GM21390 (cell line): ENCODE measurements around the gene MARCHF9.

Source experiments
- ATAC-seq: cut with Tn5 transposase; IDR thresholded peaks from one replicate; pipeline ENCODE4 v1.9.1; 2021; ENCODE audit not compliant: unreplicated experiment

The MARCHF9 gene

DNA sequence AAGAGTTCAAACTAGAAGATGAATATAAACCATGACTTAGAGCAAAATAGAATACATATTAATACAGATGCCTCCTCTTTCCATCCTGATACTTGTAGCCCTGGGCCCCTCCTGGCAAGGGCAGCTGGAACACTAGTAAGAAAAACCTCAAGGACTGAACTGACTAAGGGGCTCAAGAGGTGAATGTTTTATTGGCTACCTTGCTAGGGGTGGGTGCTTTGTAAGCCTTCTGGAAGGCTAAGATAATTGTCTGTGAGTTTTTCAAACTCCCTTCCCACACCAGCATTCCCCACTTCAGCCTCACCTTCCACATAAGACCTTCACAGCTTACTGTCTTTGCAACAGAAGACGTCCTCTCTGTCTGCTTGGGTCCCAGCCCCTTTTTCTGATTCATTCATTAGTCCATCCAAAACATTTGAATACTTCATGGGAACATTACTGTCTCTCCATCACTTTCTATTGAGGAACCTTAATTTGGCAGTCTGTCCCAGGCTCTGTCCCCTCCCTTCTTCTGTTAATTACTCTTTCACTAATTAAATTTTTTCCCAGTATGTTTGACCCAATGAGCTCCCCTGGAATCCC lies 1.1 kb upstream of the MARCHF9 start:
- no peak for ATAC-seq

GRCh38 chr12:57755194-57755453 lies 221 bp downstream of the MARCHF9 start:
- ATAC-seq = no peak

DNA sequence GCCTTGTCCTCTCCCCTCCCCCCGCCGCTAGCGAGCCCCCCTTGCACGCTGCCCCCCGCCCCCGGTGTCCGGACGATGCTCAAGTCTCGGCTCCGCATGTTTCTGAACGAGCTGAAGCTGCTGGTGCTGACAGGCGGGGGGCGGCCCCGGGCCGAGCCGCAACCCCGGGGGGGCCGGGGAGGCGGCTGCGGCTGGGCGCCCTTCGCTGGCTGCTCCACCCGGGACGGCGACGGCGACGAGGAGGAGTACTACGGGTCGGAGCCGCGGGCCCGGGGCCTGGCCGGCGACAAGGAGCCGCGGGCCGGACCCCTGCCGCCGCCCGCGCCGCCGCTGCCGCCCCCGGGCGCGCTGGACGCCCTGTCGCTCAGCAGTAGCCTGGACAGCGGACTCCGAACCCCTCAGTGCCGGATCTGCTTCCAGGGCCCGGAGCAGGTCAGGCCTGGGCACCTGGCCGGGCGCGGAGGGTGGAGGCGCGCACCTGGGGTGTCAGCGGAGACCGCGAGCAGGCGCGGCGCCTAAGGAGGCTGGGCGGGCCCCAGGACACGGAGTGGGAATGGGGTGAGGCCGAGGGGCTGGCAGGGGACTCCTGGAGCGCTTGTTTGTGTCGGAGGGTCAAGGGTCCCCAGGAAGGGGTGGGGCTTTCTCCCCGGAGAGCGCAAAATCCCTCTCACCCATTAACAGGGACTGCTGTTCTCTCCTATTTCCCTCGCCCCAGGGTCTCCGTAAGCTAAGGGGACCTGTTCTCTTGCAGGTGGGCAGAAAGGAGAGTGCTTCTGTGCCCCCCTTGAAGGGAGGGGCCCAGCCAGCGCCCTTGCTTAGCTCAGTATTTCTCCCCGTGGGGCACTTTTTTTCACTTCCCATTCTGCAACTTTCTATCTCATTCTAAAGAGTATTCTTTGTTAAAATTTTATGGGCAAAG lies 810 bp downstream of the MARCHF9 start:
- no peak for ATAC-seq

DNA sequence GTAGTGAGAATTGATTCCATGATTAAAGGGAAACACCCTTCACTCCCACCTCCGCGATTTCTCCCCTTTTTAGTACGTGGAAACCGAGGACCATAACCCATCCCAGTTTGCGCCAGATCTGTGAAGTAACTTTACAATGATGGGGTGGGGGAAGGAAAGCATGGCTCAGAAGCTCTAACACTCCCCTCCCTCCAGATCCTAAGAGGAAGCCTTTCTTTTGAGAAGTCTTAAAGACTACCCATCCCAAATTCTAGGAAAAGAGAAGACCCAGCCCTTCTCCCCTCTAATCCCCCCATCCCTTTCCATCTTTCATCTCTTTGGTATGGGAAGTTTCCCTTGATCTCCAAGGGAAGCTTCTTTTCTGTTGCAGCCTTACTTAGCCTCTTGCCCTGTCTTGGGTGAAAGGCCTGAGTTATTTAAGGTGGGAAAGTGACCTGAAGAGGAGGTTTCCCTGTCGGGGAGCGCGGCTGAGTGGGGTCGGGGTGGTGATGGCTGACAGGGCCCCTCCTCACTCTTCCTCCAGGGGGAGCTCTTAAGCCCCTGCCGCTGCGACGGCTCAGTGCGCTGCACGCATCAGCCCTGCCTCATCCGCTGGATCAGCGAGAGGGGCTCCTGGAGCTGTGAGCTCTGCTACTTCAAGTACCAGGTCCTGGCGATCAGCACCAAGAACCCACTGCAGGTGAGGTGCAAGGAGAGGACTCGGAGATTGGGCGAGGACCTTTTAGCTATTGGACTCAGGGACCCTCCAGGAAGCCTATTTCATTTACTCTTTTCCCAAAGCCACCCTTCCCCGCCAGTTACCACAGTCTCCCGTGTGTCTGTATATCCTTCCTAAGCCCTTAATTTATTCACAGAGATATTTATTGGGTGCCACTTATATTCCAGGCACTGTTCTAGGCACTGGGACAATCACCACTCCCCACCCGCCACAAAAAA lies 1.8 kb downstream of the MARCHF9 start:
- ATAC-seq = peak; percentile 17

DNA sequence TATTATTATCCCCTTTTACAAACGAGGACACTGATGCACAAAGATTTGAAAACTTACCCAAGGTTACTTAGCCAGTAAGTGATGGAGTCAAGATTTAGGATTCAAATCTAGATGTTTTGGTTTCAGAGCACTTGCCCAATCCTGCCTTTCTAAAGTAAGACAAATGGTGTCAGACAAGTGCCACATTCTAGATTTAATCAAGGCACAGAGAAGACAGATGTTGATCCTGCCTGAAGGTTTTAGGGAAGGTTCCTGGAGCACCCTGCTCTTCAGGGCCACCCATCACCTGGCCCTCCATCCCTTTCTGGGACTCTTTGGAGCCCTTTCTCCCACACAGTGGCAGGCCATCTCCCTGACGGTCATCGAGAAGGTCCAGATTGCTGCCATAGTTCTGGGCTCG lies 2.9 kb downstream of the MARCHF9 start:
- no peak for ATAC-seq

DNA sequence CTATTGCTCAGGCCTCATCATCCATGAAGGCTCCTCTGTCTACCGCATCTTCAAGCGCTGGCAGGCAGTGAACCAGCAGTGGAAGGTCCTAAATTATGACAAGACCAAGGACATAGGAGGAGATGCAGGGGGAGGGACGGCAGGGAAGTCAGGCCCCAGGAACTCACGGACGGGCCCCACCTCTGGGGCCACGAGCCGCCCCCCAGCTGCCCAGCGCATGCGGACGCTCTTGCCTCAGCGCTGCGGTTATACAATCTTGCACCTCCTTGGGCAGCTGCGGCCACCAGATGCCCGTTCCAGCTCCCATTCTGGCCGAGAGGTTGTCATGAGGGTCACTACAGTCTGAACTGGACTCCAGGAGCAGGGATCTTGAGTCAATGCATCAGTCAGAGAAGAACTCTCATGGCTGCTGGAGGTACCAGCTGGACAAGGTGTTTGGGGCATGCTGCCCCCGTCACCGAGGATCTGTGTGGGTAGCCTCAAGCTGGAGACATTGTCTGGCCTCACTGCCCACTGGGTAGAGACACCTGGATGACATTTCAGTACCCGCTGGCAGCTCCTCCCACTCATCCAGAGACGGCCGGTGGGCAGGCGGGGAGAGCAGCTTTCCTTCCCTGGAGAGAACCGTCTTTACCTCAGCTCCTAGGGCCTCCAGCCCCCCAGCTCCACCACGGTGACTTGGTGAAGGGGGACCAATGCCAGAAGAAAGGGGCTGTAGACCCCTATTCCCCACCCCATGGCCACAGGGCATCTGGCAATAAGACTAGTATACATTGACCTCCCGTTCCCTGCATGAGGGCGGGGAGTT lies 3.9 kb downstream of the MARCHF9 start:
- ATAC-seq = no peak

DNA sequence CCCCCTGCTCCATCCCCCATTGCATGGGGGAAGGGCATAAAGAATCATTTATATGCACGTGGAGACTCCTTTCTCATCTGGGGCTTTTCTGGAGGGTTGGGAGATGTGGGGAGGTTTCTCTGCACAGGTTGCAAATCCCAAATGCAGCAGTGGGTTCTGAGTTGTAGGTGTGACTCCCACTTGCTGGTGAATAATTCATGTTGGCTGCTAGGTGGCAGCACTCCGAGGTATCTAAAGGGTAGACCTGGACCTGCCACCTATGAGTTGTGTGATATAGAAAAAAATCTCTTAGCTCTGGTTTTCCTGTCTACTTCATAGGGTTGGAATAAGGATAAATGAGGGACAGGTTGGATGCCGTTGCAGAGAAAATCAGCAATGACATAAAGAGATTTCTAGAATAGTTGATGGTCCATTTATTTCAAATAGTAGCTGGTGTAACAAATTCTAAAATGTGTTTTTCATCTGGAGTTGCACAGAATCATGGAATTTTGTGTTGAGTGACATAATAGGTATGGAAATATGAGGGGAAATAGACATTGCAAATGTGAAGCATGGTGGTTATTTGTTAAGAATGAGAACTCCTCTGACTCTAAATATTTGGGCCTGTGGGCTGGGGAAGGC lies 4.6 kb downstream of the MARCHF9 start:
- no peak for ATAC-seq

- ATAC-seq = no peak
Measured at GRCh38 chr12:57760347-57760982, 5.6 kb downstream of the MARCHF9 start.

DNA sequence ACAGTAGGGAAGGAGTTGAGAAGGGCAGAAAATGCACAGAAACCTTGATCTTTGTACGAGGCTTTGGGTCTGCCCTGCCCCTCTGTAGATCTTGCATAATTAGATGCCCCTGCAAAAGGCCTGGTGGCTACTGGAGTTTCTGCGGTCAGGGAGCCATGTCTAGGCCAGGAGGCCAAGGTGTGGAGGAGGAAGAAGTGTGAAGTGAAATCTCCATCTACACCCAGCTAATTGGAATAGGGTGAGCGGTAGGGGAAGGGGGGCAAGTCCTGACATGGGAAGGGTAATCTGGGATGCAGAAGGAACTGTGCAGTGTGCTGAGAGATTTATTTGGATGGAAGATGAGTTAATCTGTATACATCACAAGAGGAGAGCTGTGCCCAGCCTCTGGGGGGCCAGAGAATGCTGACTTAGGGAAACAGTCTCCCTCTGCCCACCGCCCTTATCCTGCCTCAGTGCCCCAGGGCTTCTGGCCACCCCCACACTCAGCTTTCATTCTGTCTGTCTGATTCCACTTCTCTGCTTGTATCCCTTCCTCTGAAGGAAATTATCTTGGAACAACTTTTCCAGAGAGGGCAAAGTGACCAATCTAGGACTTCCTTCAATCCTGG lies 6.6 kb downstream of the MARCHF9 start:
- no peak for ATAC-seq

- ATAC-seq = no peak
Measured at GRCh38 chr12:57762463-57762862, 7.6 kb downstream of the MARCHF9 start.

GRCh38 chr12:57763881-57764661 lies 9.2 kb downstream of the MARCHF9 start:
- no peak for ATAC-seq

GRCh38 chr12:57764662-57765002 lies 9.7 kb downstream of the MARCHF9 start:
- ATAC-seq = no peak

GRCh38 chr12:57765003-57765697 lies 10.2 kb downstream of the MARCHF9 start:
- peak; percentile 69 for ATAC-seq

- ATAC-seq = no peak
Measured at GRCh38 chr12:57765698-57766463, 11.0 kb downstream of the MARCHF9 start.

GRCh38 chr12:57766464-57767304 lies 11.8 kb downstream of the MARCHF9 start, which contains the start of gene CYP27B1:
TSS of gene CYP27B1 (minus strand) at chr12:57767078. CDS start at chr12:57767041, 37 bp downstream.
- ATAC-seq = no peak

GRCh38 chr12:57767305-57767698 lies 12.4 kb downstream of the MARCHF9 start:
- no peak for ATAC-seq
